ENCODE measurements around the gene KANK3.
"Not testable (repeated sequence)": the region's sequence is repeated elsewhere in the genome, so short reads cannot be mapped to it uniquely, and the experiment has no call there.

Gene KANK3

DNA sequence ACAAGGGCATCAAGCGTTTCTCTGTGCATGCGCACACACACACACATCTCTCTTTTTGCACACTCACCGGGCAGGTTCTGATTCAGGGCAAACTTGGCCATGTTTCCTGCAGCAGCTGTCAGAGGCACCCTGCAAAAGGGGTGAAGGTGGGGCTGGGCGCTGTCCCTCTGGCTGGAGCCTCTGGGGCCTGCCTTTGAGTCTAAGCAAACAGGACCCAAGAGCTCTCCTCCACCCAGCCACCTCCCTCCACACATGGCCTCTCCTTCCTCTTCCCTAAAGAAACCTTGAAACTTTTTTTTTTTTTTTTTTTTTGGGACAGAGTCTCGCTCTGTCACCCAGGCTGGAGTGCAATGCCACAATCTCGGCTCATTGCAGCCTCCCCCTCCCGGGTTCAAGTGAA is 5.3 kb downstream of the KANK3 start:
- no peak for DNase-seq (ENCODE audit: low spot score)

DNA sequence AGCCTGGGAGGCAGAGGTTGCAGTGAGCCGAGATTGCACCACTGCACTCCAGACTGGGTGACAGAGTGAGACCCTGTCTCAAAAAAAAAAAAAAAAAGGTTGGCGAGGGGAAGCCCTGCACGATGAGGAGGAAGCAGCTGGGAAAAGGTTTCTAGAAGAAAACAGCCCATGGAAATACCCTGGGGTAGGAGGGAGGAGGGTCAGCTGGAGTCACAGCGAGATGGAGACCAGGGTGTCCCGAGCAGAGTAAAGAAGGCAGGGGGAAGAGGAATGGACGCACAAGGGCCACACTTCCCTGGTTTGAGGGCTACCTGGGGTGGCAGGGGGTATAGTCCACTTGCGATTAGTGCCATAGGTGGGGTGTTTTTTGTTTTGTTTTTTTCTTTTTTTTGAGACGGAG is 6.4 kb downstream of the KANK3 start:
- DNase-seq (ENCODE audit: low spot score) = no peak

DNA sequence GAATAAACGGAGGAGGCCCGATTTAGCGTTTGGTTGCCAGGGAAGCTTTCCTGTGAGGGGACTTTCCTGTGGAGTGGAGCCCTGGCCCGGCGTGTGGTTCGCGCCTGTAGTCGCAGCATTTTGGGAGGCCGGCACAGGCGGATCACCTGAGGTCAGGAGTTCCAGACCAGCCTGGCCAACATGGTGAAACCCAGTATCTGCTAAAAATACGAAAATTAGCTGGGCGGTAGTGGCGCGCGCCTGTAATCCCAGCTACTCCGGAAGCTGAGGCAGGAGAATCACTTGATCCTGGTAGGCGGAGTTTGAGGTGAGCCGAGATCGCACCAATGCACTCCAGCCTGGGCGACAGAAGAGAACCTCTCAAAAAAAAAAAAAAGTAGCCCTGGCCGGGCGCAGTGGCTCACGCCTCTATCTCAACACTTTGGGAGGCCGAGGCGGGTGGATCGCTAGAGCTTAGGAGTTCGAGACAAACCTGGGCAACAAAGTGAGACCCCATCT is 6.9 kb downstream of the KANK3 start:
- no peak for DNase-seq (ENCODE audit: low spot score)

DNA sequence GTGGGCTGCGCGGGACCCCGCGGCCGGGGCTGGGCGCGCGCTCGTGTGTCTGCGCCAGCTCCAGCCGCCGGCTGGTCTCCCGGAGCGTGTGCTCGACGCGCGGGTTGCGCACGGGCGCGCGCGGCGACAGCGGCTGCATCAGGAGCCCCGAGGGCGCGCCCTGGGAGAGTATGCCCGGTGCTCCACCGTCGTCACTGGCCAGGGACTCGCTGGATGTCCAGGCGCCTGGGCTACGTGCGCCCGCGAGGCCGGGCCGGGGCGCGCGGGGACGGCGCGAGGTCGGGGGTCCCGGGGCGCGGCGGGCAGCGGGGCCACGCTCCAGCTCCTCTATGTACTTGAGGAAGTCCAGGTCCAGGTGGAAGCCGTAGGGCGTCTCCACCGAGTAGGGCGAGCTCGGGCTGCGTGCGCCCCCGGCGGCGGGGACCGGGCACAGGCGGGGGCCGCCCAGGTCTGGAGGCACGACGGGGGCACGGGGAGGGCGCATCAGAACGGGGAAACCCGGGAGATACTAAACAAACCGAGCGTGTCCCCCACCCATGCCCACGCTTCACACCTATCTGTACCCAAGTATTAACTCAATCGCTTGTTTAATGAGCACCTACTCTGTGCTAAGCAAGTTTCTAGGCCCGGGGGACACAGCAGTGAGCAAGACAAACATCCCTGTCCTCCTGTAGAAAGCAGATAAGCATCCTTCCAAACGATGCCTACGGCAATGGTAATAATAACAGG is 7.6 kb downstream of the KANK3 start:
- no peak for DNase-seq (ENCODE audit: low spot score)

DNA sequence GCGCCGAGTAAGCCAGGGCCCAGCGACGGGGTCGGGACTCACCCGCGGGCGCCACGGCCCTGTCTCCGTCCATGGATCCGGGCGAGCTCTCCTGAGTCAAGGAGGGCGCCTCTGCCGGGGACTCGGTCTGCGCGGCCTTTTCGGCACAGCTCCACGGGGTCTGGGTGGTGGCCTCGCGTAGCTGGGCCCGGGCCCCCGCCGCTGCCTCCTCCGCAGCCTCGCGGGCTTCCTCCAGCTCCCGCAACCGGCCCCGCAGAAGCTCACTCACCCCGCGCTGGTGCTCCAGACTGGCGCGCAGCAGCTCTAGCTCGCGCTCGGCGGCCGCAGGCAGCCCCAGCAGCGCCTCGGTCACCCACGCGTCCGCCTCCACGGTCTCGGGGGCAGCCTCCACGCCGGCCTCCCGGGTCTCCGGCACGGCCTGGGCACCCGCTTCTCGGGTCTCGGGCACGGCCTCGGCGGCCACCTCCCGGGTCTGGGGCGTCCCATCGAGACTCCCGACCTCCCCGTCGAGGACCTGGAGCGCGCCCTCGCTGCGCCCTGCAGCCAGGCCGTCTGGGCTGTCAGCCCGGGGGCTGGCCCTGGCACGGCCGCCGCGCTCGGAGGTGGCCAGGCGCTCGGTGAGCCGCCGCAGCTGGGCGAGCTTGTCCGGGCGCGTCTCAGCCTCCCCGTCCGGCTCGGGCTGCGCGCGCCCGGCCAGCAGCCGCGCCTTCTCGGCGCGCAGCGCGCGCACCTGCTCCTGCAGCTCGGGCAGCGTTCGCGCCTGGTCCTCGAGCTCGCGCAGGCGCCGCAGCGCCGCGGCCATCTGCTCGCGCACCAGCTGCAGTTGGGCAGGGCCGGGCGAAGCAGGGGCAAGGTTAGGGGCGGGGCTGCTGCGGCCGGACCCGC is 8.4 kb downstream of the KANK3 start:
- peak; percentile 79 for DNase-seq (ENCODE audit: low spot score)

DNA sequence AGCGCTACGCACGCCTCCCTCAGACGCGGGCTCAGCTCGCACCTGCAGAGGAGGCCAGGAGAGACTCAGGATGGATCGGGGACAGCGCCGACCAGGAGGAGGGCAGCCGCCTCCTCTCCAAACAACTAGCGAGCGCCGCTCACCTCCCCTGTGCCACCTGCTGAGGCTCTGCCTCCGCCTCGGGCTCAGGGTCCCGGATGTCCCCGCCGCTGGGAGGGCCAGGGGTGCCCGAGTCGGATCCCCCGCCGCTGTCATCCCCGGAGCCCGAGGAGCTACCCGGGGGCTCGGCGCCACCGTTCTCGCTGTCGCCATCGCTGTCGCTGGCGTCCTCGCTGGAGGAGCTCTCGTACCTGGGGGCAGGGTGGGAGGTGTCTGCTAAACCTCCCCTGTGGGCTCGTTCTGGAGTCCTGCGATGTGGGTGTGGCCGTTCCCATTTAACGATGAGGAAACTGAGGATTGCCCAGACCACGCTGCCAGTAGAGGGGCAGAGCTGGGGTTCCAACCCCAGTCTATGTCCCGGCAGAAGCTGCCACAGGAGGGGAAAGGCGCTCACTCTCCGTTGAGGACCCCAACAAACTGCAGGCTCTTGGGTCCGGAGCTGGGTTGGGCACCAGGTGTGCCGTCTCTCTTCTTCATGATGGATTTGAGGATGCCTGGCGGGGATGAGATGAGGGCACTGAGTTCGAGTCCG is 9.2 kb downstream of the KANK3 start:
- DNase-seq (ENCODE audit: low spot score) = no peak

DNA sequence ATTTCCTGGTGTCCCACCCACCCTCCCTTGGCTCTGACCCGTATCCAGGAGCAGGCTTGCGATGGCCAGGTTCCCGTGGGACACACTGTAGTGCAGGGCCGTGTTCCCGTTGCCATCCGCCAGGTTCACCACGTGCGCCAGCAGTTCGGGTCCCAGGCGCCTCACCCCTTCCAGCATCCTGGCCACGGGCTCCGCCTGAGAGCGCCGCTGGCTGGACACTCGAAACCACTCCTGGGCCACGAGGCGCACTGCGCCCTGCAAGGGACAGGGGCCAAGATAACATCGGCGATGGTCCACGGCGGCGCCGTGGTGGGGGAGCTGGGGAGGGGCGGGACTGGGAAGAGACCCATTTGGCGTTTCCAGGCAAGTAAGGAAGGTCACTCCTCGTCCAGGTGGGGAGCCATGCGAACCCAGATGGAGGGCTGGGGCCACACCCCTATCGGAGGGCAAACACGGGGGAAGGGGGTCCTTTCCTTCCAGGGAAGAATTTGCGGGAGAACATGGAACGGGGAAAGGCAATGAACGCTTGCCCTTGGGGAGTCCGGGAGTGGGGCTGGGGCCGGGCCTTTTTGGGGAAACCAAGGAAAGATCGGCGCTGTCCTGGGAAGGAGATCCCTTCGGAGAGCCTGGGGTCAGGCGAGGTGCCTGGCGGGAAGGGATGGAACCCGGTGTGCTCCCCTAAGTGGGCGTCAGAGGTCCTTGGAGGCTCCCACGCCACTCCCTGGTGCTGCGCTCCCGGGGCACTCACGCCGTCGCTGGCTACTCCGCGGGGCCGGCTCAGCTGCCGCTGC is 9.9 kb downstream of the KANK3 start:
- DNase-seq (ENCODE audit: low spot score) = no peak

DNA sequence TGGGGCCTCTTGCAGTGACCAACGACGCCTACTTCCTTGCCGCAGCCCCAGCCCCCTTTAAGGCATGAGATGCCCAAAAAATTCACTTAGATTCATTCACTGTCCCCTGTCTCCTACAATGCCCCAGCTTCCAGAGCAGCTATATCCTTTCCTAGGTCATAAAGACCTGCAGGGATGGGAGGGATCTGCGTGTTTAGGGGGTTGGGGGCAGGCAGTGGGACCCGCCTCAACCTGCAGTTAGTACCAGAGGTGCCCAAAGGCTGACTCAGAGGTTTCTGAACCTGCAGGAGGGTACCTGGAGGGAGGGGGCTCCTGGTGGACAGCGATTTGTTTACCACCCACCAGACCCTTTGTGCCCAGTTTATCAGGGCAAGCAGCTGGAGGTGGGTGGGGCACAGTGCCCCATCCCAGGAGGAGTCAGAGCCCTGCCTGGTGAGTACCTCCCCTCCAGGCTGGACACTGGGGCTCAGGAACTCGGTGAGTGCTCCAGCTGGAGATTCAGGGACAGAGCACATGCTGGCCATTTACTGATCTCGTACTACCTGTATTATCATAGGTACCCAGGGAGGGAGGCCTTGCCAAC is 11.7 kb downstream of the KANK3 start:
- DNase-seq (ENCODE audit: low spot score) = no peak

DNA sequence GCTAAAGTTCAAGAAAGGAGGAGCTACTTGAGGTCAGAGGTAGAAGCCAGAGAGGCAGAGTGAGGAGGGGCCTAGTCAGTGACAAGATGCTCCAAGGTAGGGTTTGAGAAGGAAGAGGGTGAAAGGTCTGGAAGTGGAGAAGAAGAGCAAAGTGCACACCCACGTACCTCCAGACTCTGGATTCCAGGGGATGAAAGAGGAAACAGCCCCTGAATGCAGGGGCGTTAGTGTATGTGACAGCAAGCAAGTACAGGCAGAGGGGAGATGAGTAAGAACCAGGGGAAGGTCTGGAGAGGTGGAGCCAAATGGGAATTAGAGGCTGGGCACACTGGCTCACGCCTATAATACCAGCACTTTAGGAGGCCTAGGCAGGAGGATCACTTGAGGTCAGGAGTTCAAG is 13.1 kb downstream of the KANK3 start:
- no peak for DNase-seq (ENCODE audit: low spot score)

DNA sequence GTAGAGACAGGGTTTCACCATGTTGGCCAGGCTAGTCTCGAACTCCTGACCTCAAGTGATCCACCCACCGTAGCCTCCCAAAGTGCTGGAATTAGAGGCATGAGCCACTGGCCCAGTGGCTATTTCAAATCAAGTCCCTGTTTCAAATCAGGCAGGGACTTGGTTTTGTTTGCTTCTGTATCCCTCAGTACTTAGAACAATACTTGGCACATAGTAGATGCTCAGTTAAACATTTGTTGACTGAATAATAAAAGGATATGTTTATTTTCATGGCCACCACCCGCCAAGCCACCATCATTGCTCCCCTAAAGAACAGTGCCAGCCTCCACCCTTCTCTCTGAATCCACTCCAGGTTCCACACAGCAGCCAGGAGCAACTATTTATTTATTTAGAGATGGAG is 17.6 kb downstream of the KANK3 start:
- no peak for DNase-seq (ENCODE audit: low spot score)

DNA sequence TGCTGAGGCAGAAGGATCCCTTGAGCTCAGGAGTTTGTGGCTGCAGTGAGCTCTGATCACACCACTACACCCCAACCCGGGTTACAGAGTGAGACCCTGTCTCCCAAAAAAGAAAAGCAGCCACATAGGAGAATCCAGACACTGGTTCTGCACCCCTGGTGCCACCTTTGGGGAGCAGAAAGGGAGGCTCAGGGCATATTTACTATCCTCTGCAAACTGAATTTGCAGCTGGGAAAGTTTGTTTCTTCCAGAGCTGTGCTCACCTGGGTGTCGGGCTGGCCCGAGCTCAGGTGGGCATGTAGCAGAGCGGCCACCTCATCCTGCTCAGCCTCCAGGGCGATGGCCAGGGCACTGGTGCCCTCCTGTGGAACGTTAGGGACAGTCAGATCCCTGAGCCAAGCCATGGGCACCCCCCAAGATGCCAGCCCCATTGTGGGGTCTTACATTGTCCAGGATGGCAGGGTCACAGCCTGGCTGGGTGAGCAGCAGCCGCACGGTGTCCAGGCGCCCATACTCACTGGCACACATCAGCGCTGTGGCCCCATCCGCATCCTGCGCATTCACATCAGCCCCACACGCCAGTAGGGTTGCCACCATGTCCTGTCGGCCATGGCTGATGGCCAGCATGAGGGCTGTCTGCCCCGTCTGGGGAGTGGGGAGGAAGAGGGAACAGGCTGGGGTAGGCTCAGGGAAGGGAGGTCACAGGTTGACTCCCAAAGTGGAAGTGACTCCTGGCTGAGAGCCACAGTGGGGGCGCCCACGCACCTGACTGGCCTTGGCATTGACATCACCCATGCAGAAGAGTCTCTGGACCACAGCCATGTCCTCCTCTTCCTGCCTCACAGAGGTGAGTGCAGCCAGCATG is 18.6 kb downstream of the KANK3 start:
- no peak for DNase-seq (ENCODE audit: low spot score)

DNA sequence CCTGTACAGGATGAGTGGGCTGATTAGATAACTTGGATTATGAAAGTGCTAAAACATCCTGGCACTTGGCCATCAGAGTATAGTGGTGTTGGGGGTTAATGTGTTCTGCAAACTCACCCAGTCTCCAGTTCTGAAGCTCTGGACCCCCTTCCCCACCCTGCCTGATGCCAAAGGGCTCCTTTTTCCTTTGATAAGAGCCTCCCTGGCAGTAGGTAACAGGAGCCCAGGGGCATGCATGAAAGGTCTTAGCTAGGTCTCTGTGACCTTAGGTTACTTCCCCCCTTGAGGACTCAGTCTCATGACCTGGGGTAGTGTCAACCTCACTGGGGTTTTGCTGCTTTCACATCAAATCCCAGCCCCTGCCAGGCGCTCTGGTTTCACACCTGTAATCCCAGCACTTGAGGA is 19.3 kb downstream of the KANK3 start:
- no peak for DNase-seq (ENCODE audit: low spot score)

DNA sequence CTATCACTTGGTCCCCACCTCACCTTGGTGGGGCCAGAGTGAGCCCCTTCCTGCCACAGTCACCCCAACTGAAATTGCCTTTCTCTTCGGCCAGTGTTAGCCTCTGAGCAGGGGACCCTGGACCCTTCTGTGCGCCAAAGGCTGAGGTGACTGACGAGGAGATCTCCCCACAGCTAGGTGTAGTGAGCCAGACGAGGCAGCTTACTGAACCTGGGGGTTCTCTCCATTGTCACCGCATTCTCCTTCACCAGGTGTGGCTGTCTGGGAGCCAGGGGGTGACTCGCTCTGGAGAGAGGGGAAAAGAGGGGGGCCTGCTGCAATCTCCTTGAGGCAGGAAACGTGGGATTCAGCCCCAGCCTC is 20.4 kb downstream of the KANK3 start:
- no peak for DNase-seq (ENCODE audit: low spot score)

DNA sequence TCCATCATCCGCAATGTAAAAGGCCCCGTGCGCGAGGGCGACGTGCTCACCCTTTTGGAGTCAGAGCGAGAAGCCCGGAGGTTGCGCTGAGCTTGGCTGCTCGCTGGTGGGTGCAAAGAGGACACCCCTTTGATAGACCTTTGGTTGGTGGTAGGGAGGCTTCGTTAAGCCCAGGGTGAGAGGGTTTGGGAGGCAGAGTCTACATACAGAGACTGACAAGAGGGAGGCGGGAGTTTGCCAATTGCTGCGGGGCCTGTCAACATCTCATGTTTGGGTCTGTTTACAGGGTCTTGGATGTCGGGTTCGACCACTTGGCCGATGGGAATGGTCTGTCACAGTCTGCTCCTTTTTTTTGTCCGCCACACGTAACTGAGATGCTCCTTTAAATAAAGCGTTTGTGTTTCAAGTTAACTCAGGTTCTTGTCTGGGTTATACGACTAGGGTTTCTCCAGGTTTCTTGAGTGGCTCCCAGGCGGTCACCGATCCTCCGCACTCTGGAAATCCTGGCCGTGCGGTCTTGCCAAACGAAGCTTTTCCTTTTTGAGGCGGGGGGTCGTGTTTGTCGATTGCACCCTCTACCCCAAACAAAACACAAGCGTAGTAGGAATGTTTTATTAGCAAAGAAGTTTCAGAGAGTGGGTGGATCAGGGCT is 20.9 kb downstream of the KANK3 start:
- DNase-seq (ENCODE audit: low spot score) = no peak

DNA sequence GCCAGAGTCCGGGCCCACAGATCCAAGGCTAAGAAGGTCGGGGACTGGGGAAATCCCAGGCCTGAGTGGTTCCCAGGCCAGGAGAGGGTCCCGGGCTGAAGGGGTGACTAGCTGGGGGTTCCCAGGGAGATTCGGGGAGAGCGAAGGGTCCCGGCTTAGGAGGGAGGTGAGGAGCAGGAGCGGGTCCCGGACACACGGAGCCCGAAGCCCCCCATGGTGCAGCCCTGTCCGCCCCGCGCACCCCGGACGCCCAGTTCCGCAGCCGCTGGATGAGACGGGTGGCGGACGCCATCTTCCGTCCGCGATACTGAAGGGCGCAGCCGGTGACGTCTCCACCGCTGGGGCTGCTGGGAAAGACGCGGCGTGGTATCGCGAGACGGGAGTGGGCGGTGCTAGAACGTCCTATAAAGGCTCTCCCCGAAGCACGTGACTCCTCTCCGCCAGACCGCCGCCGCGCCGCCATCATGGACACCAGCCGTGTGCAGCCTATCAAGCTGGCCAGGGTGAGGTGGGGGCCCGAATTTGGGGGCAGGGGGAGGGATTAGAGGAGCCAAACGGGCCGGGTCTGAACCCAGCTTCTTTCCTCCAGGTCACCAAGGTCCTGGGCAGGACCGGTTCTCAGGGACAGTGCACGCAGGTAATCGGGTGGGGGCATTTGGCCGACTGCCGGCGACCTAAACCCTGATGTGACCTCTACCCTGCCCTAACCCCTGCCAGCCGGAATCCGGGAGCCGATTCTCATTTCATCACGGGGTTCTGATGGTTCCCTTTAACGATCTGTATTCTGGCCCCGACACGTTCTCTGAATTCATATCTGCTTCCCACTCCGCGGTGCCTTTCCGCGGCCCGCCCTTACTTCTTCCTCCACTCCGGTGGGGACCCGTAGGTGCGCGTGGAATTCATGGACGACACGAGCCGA is 21.7 kb downstream of the KANK3 start, which contains the start of the genes NDUFA7 and RPS28:
Gene NDUFA7 (minus strand): TSS at position 309 of the 919 bp plus-strand sequence. CDS start 17 bp downstream, at position 292.
Gene RPS28 (plus strand): TSS at position 430 of the 919 bp plus-strand sequence. CDS start 35 bp downstream, at position 465.
- peak; percentile 98 for DNase-seq (ENCODE audit: low spot score)

DNA sequence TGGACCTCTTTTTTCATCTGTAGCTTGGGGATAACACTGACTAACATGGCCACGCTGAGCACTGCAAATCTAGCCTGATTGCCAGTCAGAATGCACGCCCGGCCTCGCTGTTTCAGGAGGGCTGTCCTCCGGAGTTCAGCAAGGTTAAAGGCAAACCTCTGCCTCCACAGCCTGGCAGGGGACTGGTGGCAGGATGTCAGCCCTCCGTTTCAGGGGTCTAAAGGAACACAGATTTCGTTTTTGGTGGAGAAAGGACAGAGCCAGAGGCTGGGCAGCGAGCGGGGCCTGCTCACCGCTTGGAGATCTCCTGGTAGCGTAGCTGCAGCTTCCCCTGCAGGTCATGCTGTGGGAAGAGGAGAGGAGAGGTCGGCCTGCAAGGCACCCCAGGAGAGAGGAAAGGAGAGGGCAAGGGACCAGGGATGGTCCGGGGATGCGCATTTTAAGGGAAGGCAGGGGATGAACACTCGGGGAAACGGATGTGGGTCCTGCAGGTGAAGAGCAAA is 22.4 kb downstream of the KANK3 start:
- no peak for DNase-seq (ENCODE audit: low spot score)

DNA sequence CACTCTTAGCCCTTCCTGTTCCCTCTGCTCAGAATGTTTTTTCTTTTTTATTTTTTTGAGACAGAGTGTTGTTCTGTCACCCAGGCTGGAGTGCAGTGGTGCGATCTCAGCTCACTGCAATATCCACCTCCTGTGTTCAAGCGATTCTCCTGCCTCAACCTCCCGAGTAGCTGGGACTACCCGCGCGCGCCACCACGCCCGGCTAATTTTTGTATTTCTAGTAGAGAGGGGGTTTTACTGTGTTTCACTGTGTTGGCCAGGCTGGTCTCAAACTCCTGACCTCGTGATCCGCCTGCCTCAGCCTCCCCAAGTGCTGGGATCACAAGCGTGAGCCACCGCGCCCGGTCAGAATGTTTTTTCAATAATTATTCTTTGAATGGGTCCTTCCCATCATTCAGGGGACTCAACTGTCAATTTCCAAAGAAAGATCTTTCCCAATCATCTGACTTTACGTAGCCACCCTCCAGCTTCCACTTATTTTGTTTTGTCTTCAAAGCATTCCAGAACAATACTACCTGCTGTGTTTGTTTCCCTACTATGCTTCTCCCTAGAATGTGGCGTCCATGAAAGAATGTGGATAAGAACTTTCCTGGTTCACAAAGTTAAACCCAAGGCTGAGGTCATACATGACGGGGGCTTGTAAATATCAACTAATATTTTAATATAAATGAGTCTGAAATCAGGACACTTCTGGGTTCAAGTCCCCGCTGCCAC is 23.1 kb downstream of the KANK3 start:
- DNase-seq (ENCODE audit: low spot score) = no peak

DNA sequence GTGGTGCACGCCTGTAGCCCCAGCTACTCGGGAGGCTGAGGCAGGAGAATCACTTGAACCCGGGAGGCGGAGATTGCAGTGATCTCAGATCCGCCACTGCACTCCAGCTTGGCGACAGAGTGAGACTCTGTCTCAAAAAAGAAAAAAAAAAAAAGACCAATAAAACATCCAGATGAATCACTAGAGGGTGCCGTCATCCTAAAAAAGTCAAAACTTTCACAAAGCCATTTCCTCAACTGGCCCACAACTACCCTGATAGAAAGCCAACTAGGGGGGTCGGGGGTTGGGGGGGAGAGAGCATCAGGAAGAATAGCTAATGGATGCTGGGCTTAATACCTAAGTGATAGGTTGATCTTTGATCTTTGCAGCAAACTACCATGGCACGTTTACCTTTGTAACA is 24.2 kb downstream of the KANK3 start:
- not testable (repeated sequence) for DNase-seq (ENCODE audit: low spot score)
